Measurements from ENCODE around the gene WNT2B.

The WNT2B gene

DNA sequence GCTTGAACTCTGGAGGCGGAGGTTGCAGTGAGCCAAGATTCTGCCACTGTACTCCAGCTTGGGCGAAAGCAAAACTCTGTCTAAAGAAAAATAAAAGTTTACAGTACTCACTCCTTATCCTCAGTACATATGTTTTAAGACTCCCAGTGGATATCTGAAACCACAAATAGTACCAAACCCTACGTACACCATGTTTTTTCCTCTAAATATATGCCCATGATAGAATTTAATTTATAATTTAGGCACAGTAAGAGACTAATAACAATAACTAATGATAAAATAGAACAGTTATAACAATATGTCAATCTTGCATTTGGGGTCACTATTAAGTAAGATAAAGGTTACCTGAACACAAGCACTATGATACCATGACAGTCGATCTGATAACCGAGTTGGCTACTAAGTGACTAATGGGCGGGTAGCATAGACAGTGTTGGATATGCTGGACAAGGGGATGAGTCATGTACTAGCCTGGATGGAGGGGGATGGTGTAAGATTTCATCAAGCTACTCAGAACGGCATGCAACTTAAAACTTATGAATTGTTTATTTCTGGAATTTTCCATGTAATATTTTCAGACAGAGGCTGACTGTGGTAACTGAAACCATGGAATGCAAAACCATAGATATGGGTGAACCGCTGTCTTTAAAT lies 66.5 kb downstream of the WNT2B start:
- no peak for DNase-seq (ENCODE audit: low read depth in 2 of 2)

DNA sequence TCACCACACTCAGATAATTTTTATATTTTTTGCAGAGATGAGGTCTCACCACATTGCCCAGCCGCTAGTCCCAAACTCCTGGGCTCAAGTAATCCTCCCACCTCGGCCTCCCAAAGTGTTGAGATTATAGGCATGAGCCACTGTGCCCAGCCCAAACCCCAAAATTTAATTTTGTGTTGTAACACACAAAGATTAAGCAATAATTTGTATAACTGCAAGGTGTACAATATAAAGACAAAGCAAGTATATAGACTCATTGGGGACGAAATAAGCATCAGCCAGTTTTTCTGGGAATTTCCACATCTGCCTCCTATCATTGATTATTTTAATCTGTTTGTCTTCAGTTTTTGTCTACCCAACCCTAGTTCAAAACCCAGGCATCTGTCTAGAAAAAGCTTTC lies 67.5 kb downstream of the WNT2B start:
- no peak for DNase-seq (ENCODE audit: low read depth in 2 of 2)

Measured in stimulated activated CD8-positive, alpha-beta memory T cell treated with anti-CD3 and anti-CD28 coated beads, Interleukin-2, amount 100 ng/mL, for 1 hour (primary cell).